ENCODE data around the gene SLC35F4. TPM values are rescaled to one million over a fixed set of nuclear protein-coding genes. Genes with fewer than 3 reads are reported as not detected.

SLC35F4 gene
- total and polyA plus RNA-seq, 2 of the 8 experiments (the other 6 are each of a cell fraction or from before 2014, with no cell fraction given): not detected

GRCh38 chr14:57748279-57748678 lies 117.6 kb downstream of the SLC35F4 start (continued):
- TF ChIP-seq KDM4A (IDR thresholded peaks at IDR 0.05; ENCODE audit: low read depth, low read length, severe bottlenecking) (no peak), CTBP2 (IDR thresholded peaks at IDR 0.05; ENCODE audit: borderline replicate concordance, insufficient read depth, insufficient read length, low read length) (no peak), NANOG (IDR thresholded peaks at IDR 0.05; ENCODE audit: insufficient read depth, low read depth, low read length, poor library complexity, severe bottlenecking) (no peak), SAP30 (IDR thresholded peaks at IDR 0.05; ENCODE audit: insufficient read depth, insufficient replicate concordance, low read length) (no peak)
